Heart right ventricle (tissue), 16 donors: Measurements from ENCODE around the gene KCTD13. TPM values are rescaled to one million over a fixed set of nuclear protein-coding genes. Genes with fewer than 3 reads are reported as not detected.

Source experiments
- ATAC-seq, 8 donors: fragments of 200-7000 bp; cut with Tn5 transposase; one replicate each; pipeline ENCODE4 v1.9.1; 2020; ENCODE audit warnings: mild to moderate bottlenecking in 8 of 8, moderate library complexity in 8 of 8, moderate number of reproducible peaks in 1 of 8
- DNase-seq, 2 donors: peaks; one replicate each; pipeline ENCODE4 v3.0.0-alpha.2; 2020
- H3K27ac ChIP-seq, 10 donors: fragments of 200-600 bp; sonication (generic) in 2 of 10; one replicate each; pipeline versions ENCODE4 v1.5.0 to v1.8.0; 2020 to 2022; ENCODE audit warnings: mild to moderate bottlenecking in 3 of 10
- H3K27me3 ChIP-seq, 7 donors: fragments of 200-600 bp; one replicate each; pipeline ENCODE4 v1.8.0; 2021 to 2022; ENCODE audit warnings: mild to moderate bottlenecking in 2 of 7
- H3K36me3 ChIP-seq, 9 donors: fragments of 200-600 bp; sonication (generic) in 1 of 9; one replicate each; pipeline versions ENCODE4 v1.5.0 to v1.8.0; 2020 to 2022; ENCODE audit warnings: mild to moderate bottlenecking in 2 of 9
- H3K4me1 ChIP-seq, 9 donors: fragments of 200-600 bp; sonication (generic) in 1 of 9; one replicate each; pipeline versions ENCODE4 v1.5.0 to v1.8.0; 2020 to 2022; ENCODE audit warnings: mild to moderate bottlenecking in 4 of 9
- H3K4me3 ChIP-seq, 10 donors: fragments of 200-600 bp; sonication (generic) in 2 of 10; one replicate each; pipeline versions ENCODE4 v1.5.0 to v1.8.0; 2020 to 2022; ENCODE audit warnings: mild to moderate bottlenecking in 7 of 10, moderate library complexity in 2 of 10
- H3K9me3 ChIP-seq, 11 donors: fragments of 200-600 bp in 10 of 11; sonication (generic) in 2 of 11; one replicate each; pipeline versions ENCODE4 v1.5.0 to v1.8.0; 2013 to 2022; ENCODE audit warnings: mild to moderate bottlenecking in 2 of 11, control low read depth in 1 of 11, moderate library complexity in 1 of 11
- WGBS, 2 donors: extraction: QIAGEN DNeasy Blood & Tissue Kit; methylation state at CpG; one replicate each; pipeline ENCODE4 v1.1.7; 2013; ENCODE audit warnings: inconsistent platforms in 1 of 2; 5-methylcytosine and 5-hydroxymethylcytosine counted together
- intact Hi-C, 10 donors: fragments of 100-400 bp; cut with DNase I; formaldehyde crosslinking; loops; one replicate each; pipeline versions ENCODE4 v1.11.1 to v1.14.2; 2022
- polyA plus RNA-seq, 2 donors: library from polyadenylated mRNA; stranded (reverse); fragments of 200-250 nt; gene quantifications; one replicate each; pipeline ENCODE4 v1.2.3, GENCODE V29; 2013
- total RNA-seq, 10 donors: library from RNA; stranded (reverse); fragmentation: NEBNext Ultra II Directional in 3 of 10; extraction: Animal tissue kit (Norgen Biotek cat#: 25700) in 3 of 10; gene quantifications; one replicate each; pipeline versions ENCODE4 v1.2.1 to v1.2.4, GENCODE V29; 2021 to 2023
- TF ChIP-seq, protein P1 (sequence below), 9 donors: fragments of 200-600 bp; sonication (generic) in 2 of 9; IDR thresholded peaks; one replicate each; pipeline versions ENCODE4 v1.5.0 to v1.8.0; 2021 to 2022; ENCODE audit warnings: antibody characterized with exemption in 9 of 9, mild to moderate bottlenecking in 5 of 9, moderate library complexity in 1 of 9
- donor health status: Arrhythmogenic right ventricular cardiomyopathy.
- donor health status: ischemic (EF 13 %, LVEDD 7.1; RV severe dilation, severe dysfunction).
- donor health status: healthy with polysubstance abuse.
- donor health status: DM: no; HTN: yes; CAD: no.
- donor health status: DM: no; HTN: no; CAD: no.
- donor health status: ischemic (EF 25% LVEDD 6.9; RV normal size, moderate dysfunction).
- donor health status: ischemic (EF 25% LVEDD 5.7; RV mildly dilated, moderate dysfunction).
- donor health status: healthy.
- donor health status: DM: yes; HTN: yes; CAD: no.
- donor health status: Ischemic cardiomyopathy.
- donor health status: ischemic (EF 35%, LVEDD 5.7; RV mildly dilated, moderate dysfunction).
- donor health status: nonischemic (EF 11% LVEDD 7.7; RV severe dilation, severe dysfunction).
- donor health status: DM: yes; HTN: yes; CAD: no.
- donor health status: PGD.
- donor health status: ischemic (EF 29% LVEDD 5.4; RV normal size, mild dysfunction).
- donor health status: nonischemic (EF 23%, LVEDD 6.1; RV moderate dilation, normal function).

KCTD13 gene
- total and polyA plus RNA-seq, 12 donors: 5.2 to 18.0 (median 7.3) TPM

DNA sequence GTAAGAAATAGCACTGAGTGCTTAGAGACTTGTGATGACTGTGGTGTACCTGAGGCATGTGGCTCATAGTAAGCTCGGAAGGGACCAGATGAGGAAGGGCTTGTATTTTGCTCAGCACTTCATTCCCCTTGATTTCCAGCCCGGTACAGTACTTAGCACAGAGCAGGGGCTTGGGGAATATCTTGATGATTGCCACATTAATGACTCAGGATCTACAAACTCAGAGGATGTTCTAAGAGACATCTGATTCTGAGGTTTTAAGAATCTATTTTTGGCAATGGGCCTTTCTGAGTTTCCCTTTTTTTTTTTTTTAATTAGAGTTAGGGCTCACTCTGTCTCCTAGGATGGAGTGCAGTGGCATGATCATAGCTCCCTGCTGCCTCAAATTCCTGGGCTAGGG lies 16.6 kb downstream of the KCTD13 start:
- Histone ChIP-seq H3K9me3 (no peaks in the 10 kb centered on the region), H3K4me1 (no peaks in the 10 kb centered on the region), H3K27me3 (no peaks in the 10 kb centered on the region), H3K36me3 (peaks cover 0 to 22% (median 0%) of the 10 kb centered on the region in 9 donors), H3K4me3 (no peak overlapping the region), H3K27ac (no peak overlapping the region)
- TF ChIP-seq, protein P1, sequence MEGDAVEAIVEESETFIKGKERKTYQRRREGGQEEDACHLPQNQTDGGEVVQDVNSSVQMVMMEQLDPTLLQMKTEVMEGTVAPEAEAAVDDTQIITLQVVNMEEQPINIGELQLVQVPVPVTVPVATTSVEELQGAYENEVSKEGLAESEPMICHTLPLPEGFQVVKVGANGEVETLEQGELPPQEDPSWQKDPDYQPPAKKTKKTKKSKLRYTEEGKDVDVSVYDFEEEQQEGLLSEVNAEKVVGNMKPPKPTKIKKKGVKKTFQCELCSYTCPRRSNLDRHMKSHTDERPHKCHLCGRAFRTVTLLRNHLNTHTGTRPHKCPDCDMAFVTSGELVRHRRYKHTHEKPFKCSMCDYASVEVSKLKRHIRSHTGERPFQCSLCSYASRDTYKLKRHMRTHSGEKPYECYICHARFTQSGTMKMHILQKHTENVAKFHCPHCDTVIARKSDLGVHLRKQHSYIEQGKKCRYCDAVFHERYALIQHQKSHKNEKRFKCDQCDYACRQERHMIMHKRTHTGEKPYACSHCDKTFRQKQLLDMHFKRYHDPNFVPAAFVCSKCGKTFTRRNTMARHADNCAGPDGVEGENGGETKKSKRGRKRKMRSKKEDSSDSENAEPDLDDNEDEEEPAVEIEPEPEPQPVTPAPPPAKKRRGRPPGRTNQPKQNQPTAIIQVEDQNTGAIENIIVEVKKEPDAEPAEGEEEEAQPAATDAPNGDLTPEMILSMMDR (IDR thresholded peaks at IDR 0.05): no peak
- intact Hi-C loops: no loop called here
- 76 to 77% methylated on average over 2 of the region's 2 CpGs for WGBS, 2 donors
- DNase-seq: no peak
- no peak for ATAC-seq

DNA sequence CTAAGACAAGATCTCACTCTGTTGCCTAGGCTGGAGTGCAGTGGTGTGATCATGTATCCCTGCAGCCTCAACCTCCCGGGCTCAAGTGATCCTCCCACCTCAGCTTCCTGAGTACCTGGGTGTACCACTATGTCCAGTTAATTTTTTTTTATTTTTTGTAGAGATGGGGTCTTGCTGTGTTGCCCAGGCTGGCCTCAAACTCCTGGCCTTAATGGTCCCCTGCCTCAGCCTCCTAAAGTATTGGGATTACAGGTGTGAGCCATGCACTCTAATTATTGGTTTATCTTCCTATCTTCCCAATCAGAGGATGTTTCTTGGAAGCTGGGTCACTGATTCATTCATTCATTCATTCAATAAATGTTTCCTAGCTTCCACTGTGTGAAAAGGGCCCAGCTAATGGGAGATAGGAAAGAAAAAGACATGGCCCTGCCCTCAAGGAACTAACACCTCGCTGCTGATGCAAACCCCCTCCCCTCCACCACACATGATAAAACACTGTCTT lies 17.3 kb downstream of the KCTD13 start:
- DNase-seq (no peak), ATAC-seq (no peak)
- TF ChIP-seq, protein P1 (IDR thresholded peaks at IDR 0.05): no peak
- Histone ChIP-seq H3K4me3 (no peak overlapping the region), H3K9me3 (no peaks in the 10 kb centered on the region), H3K27me3 (no peaks in the 10 kb centered on the region), H3K27ac (no peak overlapping the region), H3K4me1 (no peaks in the 10 kb centered on the region), H3K36me3 (peaks cover 0 to 18% (median 0%) of the 10 kb centered on the region in 9 donors)
- intact Hi-C loops: no loop called here
- 74 to 84% methylated on average over 2 of the region's 2 CpGs for WGBS, 2 donors

DNA sequence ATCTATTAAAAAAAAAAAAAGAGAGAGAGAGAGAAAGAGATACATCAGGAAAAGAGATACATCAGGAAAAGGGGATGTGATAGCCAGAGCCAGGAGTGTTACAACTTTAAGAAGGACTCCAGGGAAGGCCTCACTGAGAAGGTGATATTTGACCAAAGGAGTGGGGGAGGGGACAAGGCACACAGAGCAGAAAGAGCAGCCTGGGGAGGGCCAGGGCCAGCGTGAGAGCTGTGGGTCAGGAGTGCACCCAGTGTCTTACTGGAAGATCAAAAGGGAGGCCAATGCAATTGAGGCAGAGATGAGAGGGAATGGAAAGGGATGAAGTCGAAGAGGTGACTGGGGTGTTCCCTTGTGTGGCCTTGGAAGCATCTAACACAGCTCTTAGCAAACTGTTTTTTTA lies 18.1 kb downstream of the KCTD13 start:
- no peaks in the 10 kb centered on the region for H3K9me3 ChIP-seq
- intact Hi-C loops: no loop called here
- H3K36me3 ChIP-seq: peaks cover 0 to 11% (median 0%) of the 10 kb centered on the region in 9 donors
- 65 to 74% methylated on average over 2 of the region's 2 CpGs for WGBS, 2 donors
- H3K27ac ChIP-seq: no peak overlapping the region
- ATAC-seq: no peak
- no peaks in the 10 kb centered on the region for H3K27me3 ChIP-seq
- no peaks in the 10 kb centered on the region for H3K4me1 ChIP-seq
- DNase-seq: no peak
- TF ChIP-seq, protein P1 (IDR thresholded peaks at IDR 0.05): no peak
- H3K4me3 ChIP-seq: no peak overlapping the region

DNA sequence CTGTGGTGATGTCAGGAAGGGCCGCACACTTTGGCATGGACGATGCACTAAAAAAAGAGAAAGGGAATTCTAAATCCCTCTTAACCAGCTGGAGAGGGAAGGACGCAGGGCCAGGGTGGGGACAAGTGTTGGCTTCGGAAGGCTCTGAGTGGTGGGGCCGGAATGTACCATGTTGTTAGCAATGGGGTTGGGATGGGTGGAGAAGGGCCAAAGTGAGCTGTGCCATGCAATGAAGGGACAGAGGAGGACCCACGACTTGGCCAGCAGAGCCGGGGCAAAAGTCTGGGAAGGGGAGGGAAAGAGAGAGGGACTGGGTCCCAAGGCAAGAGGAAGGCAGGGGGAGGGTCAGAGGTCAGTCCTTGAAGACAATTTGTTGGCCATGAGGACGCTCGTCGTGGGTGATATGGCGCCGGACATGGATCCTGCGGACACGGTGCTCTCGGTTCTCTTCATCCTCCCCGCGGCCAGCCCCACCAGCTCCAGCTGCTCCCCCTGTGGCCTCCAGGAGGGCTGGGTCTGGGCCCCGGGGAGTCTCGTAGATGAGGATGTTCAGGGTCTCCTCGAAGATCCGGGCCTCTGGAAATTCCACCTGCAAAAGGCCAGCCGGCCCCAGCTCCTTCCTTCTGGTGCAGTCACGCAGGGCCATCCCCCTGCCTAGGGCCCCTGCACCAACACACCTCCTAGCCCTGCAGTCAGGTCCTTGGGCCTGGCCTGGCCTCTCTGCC lies 19.3 kb downstream of the KCTD13 start:
- Histone ChIP-seq H3K4me1 (no peaks in the 10 kb centered on the region), H3K9me3 (no peaks in the 10 kb centered on the region), H3K27me3 (peaks cover 0 to 6% (median 0%) of the 10 kb centered on the region in 7 donors), H3K4me3 (no peak overlapping the region), H3K27ac (no peak overlapping the region), H3K36me3 (peaks cover 0 to 11% (median 0%) of the 10 kb centered on the region in 9 donors)
- 85 to 86% methylated on average over 23 of the region's 23 CpGs for WGBS, 2 donors
- TF ChIP-seq, protein P1 (IDR thresholded peaks at IDR 0.05): no peak
- DNase-seq: no peak
- intact Hi-C loops: no loop called here
- no peak for ATAC-seq
